Measurements from ENCODE around the gene FANCE. TPM values are rescaled to one million over a fixed set of nuclear protein-coding genes. Genes with fewer than 3 reads are reported as not detected.

The FANCE gene
- total and polyA plus RNA-seq, 9 of the 15 experiments (the other 6 are each of a cell fraction or from before 2014, with no cell fraction given): 5.7 to 30.2 (median 17.0) TPM

DNA sequence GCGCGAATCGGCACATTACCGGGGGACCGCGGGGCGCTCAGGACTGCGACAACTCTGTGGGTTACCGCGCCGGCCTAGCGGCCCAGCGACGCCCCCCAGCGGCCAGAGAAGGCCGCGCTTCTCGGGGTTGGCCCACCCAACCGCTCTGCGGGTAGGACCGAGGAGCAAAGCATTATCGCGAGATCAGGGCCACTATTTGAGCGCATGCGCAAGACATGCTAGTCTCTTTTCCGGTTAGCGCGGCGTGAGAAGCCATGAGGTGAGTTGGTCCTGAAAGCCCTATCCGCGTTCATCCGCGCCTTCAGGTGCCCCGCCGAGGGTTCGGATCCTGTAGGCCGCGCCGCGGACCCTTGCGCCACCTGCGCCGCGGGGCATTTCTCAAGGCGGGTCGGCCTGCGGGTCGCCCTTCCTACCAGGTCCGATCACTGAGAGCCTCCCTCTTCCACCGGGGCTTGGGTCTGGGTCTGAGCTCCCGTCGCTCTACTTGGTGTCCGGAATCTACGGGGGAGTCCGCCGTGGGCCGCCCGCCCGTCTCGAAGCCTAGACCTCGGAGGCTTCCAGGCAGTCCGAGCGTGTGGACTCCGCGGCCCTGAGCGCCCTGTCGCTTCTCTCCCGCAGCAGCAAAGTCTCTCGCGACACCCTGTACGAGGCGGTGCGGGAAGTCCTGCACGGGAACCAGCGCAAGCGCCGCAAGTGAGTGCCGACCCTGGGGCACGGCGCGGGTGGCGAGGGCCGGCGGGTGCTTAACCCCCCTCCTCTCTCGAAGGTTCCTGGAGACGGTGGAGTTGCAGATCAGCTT, 16.2 kb downstream of the FANCE start, which contains the start of gene RPL10A (continued):
- TF ChIP-seq, protein P1, sequence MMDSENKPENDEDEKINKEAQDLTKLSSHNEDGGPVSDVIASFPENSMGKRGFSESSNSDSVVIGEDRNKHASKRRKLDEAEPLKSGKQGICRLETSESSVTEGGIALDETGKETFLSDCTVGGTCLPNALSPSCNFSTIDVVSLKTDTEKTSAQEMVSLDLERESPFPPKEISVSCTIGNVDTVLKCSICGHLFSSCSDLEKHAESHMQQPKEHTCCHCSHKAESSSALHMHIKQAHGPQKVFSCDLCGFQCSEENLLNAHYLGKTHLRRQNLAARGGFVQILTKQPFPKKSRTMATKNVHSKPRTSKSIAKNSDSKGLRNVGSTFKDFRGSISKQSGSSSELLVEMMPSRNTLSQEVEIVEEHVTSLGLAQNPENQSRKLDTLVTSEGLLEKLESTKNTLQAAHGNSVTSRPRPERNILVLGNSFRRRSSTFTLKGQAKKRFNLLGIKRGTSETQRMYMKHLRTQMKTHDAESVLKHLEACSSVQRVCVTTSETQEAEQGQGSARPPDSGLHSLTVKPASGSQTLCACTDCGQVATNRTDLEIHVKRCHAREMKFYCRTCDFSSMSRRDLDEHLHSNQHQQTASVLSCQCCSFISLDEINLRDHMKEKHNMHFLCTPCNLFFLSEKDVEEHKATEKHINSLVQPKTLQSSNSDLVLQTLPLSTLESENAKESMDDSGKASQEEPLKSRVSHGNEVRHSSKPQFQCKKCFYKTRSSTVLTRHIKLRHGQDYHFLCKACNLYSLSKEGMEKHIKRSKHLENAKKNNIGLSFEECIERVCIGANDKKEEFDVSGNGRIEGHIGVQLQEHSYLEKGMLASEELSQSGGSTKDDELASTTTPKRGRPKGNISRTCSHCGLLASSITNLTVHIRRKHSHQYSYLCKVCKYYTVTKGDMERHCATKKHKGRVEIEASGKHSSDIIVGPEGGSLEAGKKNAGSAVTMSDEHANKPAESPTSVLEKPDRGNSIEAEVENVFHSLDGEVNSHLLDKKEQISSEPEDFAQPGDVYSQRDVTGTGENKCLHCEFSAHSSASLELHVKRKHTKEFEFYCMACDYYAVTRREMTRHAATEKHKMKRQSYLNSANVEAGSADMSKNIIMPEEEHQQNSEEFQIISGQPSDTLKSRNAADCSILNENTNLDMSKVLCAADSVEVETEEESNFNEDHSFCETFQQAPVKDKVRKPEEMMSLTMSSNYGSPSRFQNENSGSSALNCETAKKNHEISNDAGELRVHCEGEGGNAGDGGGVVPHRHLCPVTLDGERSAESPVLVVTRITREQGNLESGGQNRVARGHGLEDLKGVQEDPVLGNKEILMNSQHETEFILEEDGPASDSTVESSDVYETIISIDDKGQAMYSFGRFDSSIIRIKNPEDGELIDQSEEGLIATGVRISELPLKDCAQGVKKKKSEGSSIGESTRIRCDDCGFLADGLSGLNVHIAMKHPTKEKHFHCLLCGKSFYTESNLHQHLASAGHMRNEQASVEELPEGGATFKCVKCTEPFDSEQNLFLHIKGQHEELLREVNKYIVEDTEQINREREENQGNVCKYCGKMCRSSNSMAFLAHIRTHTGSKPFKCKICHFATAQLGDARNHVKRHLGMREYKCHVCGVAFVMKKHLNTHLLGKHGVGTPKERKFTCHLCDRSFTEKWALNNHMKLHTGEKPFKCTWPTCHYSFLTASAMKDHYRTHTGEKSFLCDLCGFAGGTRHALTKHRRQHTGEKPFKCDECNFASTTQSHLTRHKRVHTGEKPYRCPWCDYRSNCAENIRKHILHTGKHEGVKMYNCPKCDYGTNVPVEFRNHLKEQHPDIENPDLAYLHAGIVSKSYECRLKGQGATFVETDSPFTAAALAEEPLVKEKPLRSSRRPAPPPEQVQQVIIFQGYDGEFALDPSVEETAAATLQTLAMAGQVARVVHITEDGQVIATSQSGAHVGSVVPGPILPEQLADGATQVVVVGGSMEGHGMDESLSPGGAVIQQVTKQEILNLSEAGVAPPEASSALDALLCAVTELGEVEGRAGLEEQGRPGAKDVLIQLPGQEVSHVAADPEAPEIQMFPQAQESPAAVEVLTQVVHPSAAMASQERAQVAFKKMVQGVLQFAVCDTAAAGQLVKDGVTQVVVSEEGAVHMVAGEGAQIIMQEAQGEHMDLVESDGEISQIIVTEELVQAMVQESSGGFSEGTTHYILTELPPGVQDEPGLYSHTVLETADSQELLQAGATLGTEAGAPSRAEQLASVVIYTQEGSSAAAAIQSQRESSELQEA (IDR thresholded peaks at IDR 0.05; ENCODE audit: low read depth): no peak
- TF ChIP-seq, protein P2, sequence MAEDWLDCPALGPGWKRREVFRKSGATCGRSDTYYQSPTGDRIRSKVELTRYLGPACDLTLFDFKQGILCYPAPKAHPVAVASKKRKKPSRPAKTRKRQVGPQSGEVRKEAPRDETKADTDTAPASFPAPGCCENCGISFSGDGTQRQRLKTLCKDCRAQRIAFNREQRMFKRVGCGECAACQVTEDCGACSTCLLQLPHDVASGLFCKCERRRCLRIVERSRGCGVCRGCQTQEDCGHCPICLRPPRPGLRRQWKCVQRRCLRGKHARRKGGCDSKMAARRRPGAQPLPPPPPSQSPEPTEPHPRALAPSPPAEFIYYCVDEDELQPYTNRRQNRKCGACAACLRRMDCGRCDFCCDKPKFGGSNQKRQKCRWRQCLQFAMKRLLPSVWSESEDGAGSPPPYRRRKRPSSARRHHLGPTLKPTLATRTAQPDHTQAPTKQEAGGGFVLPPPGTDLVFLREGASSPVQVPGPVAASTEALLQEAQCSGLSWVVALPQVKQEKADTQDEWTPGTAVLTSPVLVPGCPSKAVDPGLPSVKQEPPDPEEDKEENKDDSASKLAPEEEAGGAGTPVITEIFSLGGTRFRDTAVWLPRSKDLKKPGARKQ (CRISPR knock-in tag; IDR thresholded peaks at IDR 0.05): no peak
- TF ChIP-seq KDM2B (CRISPR knock-in tag; IDR thresholded peaks at IDR 0.05): peak; percentile 32; the same call in 1 of the 2 replicates
- TF ChIP-seq ELF1 (tag; IDR thresholded peaks at IDR 0.05): peak; percentile 87
- TF ChIP-seq RAD21 (CRISPR knock-in tag; conservative IDR thresholded peaks at IDR 0.05 in 1 of 2, IDR thresholded peaks at IDR 0.05 in 1 of 2): peak; percentile 91 to 93
- TF ChIP-seq SIN3A (IDR thresholded peaks at IDR 0.05; ENCODE audit: borderline replicate concordance in 2 of 2, control insufficient read depth in 1 of 2, low read depth in 2 of 2, low read length in 2 of 2): peak in 1 of 2 experiments; percentile 91; a peak in 2 of 4 replicates
- TF ChIP-seq U2AF2 (optimal IDR thresholded peaks at IDR 0.05; ENCODE audit: low read depth, low read length): no peak
- peak; percentile 56; the same call in 1 of the 2 replicates for TF ChIP-seq TCF7L2 (IDR thresholded peaks at IDR 0.05; ENCODE audit: low read depth, low read length)
- peak; percentile 86 for TF ChIP-seq HDAC3 (IDR thresholded peaks at IDR 0.05; ENCODE audit: borderline replicate concordance, partially characterized antibody)
- TF ChIP-seq PRPF4 (IDR thresholded peaks at IDR 0.05; ENCODE audit: insufficient read depth, low read depth, low read length, poor library complexity, severe bottlenecking): peak; percentile 94
- peak; percentile 52 for TF ChIP-seq CEBPG (CRISPR knock-in tag; IDR thresholded peaks at IDR 0.05)
- no peak for TF ChIP-seq CEBPG (tag; conservative IDR thresholded peaks at IDR 0.05 in 1 of 2, IDR thresholded peaks at IDR 0.05 in 1 of 2)
- TF ChIP-seq ZBED1 (IDR thresholded peaks at IDR 0.05): 0 out of 2 replicates have a peak, but pooled peaks have one; percentile 64
- no peak for TF ChIP-seq ZKSCAN8 (CRISPR knock-in tag; IDR thresholded peaks at IDR 0.05)
- peak; percentile 99 for TF ChIP-seq RBBP5 (IDR thresholded peaks at IDR 0.05; ENCODE audit: borderline replicate concordance, insufficient read depth, low read length, poor library complexity, severe bottlenecking)
